GM12874 (cell line): ENCODE data around the gene IRF2.

ENCODE experiments used
- TF ChIP-seq, protein P1 (sequence below): IDR thresholded peaks from 2 replicates; pipeline ENCODE4 v1.5.1; 2011; ENCODE audit warnings: low read depth, mild to moderate bottlenecking, control low read depth, low read length, moderate library complexity; ENCODE audit not compliant: insufficient read depth

IRF2 gene

DNA sequence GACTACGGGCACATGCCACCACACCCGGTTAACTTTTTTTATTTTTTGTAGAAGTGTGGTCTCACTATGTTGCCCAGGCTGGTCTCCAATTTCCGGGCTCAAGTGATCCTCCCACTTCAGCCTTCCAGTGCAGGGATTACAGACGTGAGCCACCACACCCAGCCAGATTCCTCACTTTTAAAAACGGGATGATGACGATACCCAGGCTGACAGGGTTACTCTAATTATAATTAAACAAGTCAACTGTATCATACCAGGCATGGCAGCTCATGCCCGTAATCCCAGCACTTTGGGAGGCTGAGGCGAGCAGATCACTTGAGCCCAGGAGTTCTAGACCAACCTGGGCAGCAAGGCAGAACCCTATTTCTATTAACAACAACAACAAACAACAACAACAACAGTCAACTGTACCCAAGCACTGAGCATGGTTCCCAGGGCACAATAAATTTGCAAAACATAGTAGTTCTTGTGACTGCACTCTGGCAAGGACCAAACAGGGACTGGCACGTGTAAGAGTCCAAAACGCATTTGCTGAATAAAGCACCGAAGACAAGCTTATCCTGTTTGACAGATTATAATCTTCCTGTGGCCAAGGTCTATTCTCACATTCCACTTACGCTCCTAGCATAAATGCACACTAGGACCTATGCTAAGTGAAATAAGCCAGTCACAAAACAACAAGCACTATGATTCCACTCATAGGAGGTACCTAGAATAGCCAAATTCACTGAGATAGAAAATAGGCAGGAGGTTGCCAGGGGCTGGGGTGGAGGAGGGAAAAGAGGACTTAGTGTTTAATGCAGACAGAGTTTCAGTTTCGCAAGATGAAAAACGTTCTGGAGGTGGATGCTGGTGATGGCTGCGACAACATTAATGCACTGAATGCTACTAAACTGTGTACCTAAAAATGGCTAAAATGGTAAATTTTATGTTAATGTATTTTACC lies 77.5 kb downstream of the IRF2 start:
- TF ChIP-seq, protein P1, sequence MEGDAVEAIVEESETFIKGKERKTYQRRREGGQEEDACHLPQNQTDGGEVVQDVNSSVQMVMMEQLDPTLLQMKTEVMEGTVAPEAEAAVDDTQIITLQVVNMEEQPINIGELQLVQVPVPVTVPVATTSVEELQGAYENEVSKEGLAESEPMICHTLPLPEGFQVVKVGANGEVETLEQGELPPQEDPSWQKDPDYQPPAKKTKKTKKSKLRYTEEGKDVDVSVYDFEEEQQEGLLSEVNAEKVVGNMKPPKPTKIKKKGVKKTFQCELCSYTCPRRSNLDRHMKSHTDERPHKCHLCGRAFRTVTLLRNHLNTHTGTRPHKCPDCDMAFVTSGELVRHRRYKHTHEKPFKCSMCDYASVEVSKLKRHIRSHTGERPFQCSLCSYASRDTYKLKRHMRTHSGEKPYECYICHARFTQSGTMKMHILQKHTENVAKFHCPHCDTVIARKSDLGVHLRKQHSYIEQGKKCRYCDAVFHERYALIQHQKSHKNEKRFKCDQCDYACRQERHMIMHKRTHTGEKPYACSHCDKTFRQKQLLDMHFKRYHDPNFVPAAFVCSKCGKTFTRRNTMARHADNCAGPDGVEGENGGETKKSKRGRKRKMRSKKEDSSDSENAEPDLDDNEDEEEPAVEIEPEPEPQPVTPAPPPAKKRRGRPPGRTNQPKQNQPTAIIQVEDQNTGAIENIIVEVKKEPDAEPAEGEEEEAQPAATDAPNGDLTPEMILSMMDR = no peak

- TF ChIP-seq, protein P1 = no peak
These were observed 78.4 kb downstream of the IRF2 start for GRCh38 chr4:184395971-184396391.

DNA sequence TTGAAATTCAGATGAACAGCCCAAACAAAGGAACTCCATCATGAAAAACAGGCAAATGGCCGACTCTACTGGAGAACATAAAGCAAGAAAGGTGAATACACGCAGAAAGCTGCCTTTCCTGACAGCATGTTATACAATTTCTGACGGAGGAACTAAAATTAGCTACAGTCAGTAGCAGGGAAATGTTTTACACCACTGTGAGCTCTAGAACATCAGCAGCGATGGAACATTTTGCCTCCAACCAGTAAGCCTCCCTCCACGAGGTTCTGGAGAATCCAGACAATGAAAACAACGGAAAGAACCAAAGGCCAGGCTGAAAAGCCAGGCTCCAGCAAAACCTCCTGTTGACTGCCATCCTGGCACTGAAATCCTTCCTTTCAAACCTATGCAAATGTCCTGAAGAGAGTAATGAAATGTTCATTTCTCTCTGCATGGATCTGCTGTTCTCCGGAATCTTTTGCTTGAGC lies 78.9 kb downstream of the IRF2 start:
- TF ChIP-seq, protein P1 = no peak

DNA sequence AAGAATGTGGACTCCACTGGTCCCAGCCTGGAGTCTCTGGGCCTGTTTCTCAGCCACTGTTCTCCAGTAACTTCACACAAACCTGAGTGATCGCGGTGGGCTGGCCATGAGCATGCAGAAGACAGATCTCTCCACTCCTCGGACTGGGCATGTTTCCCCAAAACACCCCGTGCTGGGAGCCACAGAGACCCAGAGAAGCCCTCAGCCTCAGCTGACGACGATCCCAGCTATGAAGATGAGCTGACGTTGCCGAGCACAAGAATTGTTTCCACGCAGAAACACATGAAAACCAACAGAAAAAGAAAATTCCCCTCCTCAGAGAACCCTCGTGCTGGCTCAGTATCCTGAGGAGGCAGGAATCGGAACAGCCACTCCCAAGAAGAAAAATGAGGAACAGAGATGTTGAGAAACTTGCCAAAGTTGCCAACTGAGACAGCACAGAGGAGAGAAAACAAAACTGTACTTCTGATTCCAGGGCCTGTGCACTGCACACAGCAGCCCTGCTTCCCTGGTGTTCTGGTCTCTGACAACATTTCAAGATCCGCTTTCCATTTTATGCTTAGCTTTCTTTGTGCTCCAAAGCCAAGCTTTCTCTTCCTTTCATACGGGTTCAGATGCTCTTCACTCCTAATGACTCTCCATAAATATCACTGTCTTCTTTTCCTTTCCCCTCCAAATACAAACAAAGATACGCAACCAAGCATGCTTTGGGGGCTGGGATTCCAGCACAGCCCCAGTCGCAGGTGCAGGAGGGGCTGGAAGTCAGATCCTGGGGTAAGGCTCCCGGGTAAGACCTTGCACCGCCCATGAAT lies 81.4 kb downstream of the IRF2 start:
- TF ChIP-seq, protein P1 = no peak

DNA sequence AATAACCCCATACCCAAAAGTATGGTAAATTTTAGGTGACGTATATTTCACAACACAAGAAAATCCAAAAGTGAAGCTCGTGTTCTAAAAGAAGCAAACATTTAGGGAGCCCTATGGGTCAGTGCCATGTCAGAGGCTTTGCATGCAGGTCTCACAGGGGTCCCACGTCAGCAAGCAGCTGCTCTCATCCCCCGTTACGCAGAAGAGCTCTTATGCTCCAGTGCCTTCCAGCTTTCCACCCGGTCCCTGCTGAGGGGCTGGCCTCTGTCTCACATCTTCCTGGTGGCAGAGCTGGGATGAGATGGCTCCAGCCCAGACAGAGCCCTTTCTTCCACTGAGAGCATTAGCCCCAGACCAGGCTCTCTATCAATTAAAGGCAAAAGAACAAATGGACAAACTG lies 82.0 kb downstream of the IRF2 start:
- TF ChIP-seq, protein P1 = no peak

DNA sequence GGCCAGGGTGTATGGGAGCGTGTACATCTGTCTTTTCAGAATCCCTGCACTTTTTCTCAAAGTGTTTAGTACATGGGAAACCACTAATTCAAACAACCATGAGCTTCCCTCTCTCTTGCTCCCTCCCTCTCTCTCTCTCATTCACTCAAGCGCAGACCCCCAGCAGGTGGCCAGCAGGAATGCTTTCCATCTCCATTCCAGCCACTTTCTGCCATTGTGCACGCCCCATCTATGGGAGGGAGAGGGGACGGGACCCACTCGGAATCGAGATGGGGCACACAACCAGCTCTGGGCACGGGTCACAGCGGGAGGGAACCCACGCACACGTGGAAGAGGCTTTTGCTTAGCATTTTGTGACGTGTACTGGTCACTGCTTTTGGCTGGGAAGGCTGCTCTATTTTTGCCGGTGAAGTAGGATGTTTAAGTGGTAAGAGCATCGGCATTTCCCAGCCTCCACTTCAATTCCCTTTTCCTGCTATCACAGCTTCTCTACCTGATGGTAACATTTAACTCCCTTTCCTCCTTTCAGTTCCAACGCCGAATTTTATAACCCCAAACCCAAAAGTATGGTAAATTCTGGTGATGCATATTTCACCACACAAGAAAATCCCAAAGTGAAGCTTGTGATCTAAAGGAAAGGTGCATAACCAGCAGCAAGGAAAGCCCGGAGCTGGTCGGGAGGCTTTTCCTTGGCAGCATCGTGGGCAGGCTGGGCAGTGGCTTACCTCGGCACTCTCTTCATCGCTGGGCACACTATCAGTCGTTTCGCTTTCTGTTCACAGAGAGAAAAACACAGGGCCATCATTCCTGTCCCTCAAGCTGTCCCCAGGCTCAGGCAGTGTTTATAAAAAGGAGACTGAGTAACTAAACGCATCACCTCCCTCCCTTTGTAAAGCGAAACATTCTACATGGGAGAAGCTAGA lies 84.1 kb downstream of the IRF2 start:
- TF ChIP-seq, protein P1 = no peak
